PC-9 (cell line): ENCODE measurements around the gene LCN9. TPM values are rescaled to one million over a fixed set of nuclear protein-coding genes. Genes with fewer than 3 reads are reported as not detected.

Source experiments
- BruUV-seq: library from RNA; stranded (reverse); fragments of 400-500 nt; replicated peaks from 2 replicates; lab custom pipeline; 2021; lab: Mats Ljungman, UMichigan
- CTCF ChIA-PET: fragments of 300-600 bp; sonication (Branson Sonifier 250); formaldehyde crosslinking; loops from one replicate; lab custom pipeline; 2022; ENCODE audit warnings: antibody characterized with exemption; lab: Charles Lee
- POLR2A ChIA-PET: fragments of 300-600 bp; sonication (Branson Sonifier 250); formaldehyde crosslinking; loops from one replicate; lab custom pipeline; 2022; ENCODE audit warnings: antibody characterized with exemption; ENCODE audit not compliant: unreplicated experiment; lab: Charles Lee
- DNase-seq, 2 experiments: peaks; one replicate each; pipeline versions ENCODE4 v3.0.0 to v3.0.0-alpha.2; 2015 to 2022; ENCODE audit warnings: mixed read lengths in 1 of 2
- H2AFZ ChIP-seq: fragments of 200-600 bp; sonication (generic); 2 replicates; pipeline ENCODE4 v1.8.1; 2017; ENCODE audit warnings: antibody characterized with exemption
- H3F3A ChIP-seq: fragments of 200-600 bp; sonication (generic); 2 replicates; pipeline ENCODE4 v1.8.1; 2017; ENCODE audit warnings: antibody characterized with exemption, mild to moderate bottlenecking, low read depth; ENCODE audit not compliant: insufficient read depth
- H3K27ac ChIP-seq: fragments of 200-600 bp; sonication (generic); 2 replicates; pipeline ENCODE4 v1.6.1; 2016; ENCODE audit warnings: mixed run types
- H3K27me3 ChIP-seq: fragments of 200-600 bp; sonication (generic); 2 replicates; pipeline ENCODE4 v1.6.1; 2016; ENCODE audit warnings: low read depth, mixed run types; ENCODE audit not compliant: insufficient read depth
- H3K36me3 ChIP-seq: fragments of 200-600 bp; sonication (generic); 2 replicates; pipeline ENCODE4 v1.6.1; 2016; ENCODE audit warnings: low read depth, mixed run types
- H3K4me1 ChIP-seq: fragments of 200-600 bp; sonication (generic); replicated peaks from 2 replicates; pipeline ENCODE4 v1.6.1; 2016; ENCODE audit warnings: mixed run types; ENCODE audit not compliant: insufficient read depth
- H3K4me2 ChIP-seq: fragments of 200-600 bp; sonication (generic); 2 replicates; pipeline ENCODE4 v1.6.1; 2017; ENCODE audit warnings: mixed run types
- H3K4me3 ChIP-seq: fragments of 200-600 bp; sonication (generic); 2 replicates; pipeline ENCODE4 v1.6.1; 2016; ENCODE audit warnings: mixed run types
- H3K79me2 ChIP-seq: fragments of 200-600 bp; sonication (generic); 2 replicates; pipeline ENCODE4 v1.6.1; 2017; ENCODE audit warnings: low read depth, mixed run types
- H3K9me2 ChIP-seq: fragments of 200-600 bp; sonication (generic); 2 replicates; pipeline ENCODE4 v1.8.1; 2017; ENCODE audit warnings: mild to moderate bottlenecking; ENCODE audit not compliant: insufficient read depth
- H3K9me3 ChIP-seq: fragments of 200-600 bp; sonication (generic); 2 replicates; pipeline ENCODE4 v1.8.1; 2016; ENCODE audit warnings: low read depth; ENCODE audit not compliant: insufficient read depth
- H4K20me1 ChIP-seq: fragments of 200-600 bp; sonication (generic); 2 replicates; pipeline ENCODE4 v1.8.1; 2017; ENCODE audit not compliant: insufficient read depth
- CTCF ChIP-seq: fragments of 200-600 bp; sonication (generic); conservative IDR thresholded peaks from 2 replicates; pipeline ENCODE4 v1.6.1; 2017; ENCODE audit warnings: mixed run types, antibody characterized with exemption, mild to moderate bottlenecking, moderate library complexity
- EZH2 ChIP-seq: fragments of 200-600 bp; sonication (generic); IDR thresholded peaks from 2 replicates; pipeline ENCODE4 v1.8.0; 2017; ENCODE audit warnings: antibody characterized with exemption, low read depth
- intact Hi-C: fragments of 100-400 bp; cut with micrococcal nuclease; formaldehyde crosslinking; loops from one replicate; pipeline ENCODE4 v1.10.0; 2022; ENCODE audit not compliant: unreplicated experiment
- total RNA-seq: library from RNA; stranded (reverse); gene quantifications from 2 replicates; pipeline ENCODE4 v1.2.3, GENCODE V29; 2021

The LCN9 gene
- total RNA-seq, 1 experiment from 2014 or later, result not detected

- Histone ChIP-seq H3K4me1 (no peaks in the 10 kb centered on the region), H3K79me2 (no peaks in the 10 kb centered on the region), H3K4me2 (no peak overlapping the region), H3K36me3 (no peaks in the 10 kb centered on the region), H3K9me3 (no peaks in the 10 kb centered on the region), H3K27me3 (peaks cover 91% of the 10 kb centered on the region), H2AFZ (no peak overlapping the region), H3K9me2 (no peaks in the 10 kb centered on the region), H3K4me3 (no peak overlapping the region), H3F3A (no peaks in the 10 kb centered on the region), H4K20me1 (no peaks in the 10 kb centered on the region), H3K27ac (no peak overlapping the region)
- no TSS peak for BruUV-seq
- DNase-seq, result no peak
- POLR2A ChIA-PET, result no interaction called here
- CTCF ChIA-PET, result no interaction called here
- intact Hi-C loops, result no loop called here
- TF ChIP-seq EZH2, result no peak
- TF ChIP-seq CTCF, result no peak
Measured at GRCh38 chr9:135715056-135715595, 52.0 kb downstream of the LCN9 start.

- H3K27me3 ChIP-seq, result peaks cover 91% of the 10 kb centered on the region
- H3K4me3 ChIP-seq, result no peak overlapping the region
- no peaks in the 10 kb centered on the region for H3K9me3 ChIP-seq
- ChIA-PET POLR2A (interaction anchor here (0.6 kb wide), 1 partner anchor 768 kb away, joined by 3 read pairs; no protein-coding TSS in a partner anchor), CTCF (no interaction called here)
- no peak overlapping the region for H3K27ac ChIP-seq
- H3K36me3 ChIP-seq, result no peaks in the 10 kb centered on the region
- H3K79me2 ChIP-seq, result no peaks in the 10 kb centered on the region
- BruUV-seq, result no TSS peak
- intact Hi-C loops, result no loop called here
- H2AFZ ChIP-seq, result no peak overlapping the region
- H3K4me2 ChIP-seq, result no peak overlapping the region
- no peaks in the 10 kb centered on the region for H4K20me1 ChIP-seq
- H3K9me2 ChIP-seq, result no peaks in the 10 kb centered on the region
- no peaks in the 10 kb centered on the region for H3K4me1 ChIP-seq
- TF ChIP-seq CTCF (no peak), EZH2 (no peak)
- no peaks in the 10 kb centered on the region for H3F3A ChIP-seq
- DNase-seq, result no peak
Measured at GRCh38 chr9:135716045-135716444, 52.9 kb downstream of the LCN9 start.

Other genes with a start within 250 kb of the LCN9 start
- 41.2 and 46.9 TPM in 2 replicates for gene PPP1R26, start 183.5 kb upstream of the LCN9 start, total RNA-seq
- gene MRPS2, start 162.6 kb upstream of the LCN9 start, total RNA-seq, result 84.4 and 93.4 TPM in 2 replicates
- not detected in 2 replicates for gene LCN1, start 141.9 kb upstream of the LCN9 start, total RNA-seq
- gene OBP2A, start 117.2 kb upstream of the LCN9 start, total RNA-seq, result not detected in 2 replicates
- not detected in 2 replicates for gene PAEP, start 101.6 kb upstream of the LCN9 start, total RNA-seq
- gene GLT6D1, start 23.8 kb upstream of the LCN9 start, total RNA-seq, result not detected in 2 replicates
- gene SOHLH1, start 36.2 kb downstream of the LCN9 start, total RNA-seq, result not detected in 2 replicates
- gene KCNT1, start 38.9 kb downstream of the LCN9 start, total RNA-seq, result not detected in 2 replicates
- 16.7 and 17.3 TPM in 2 replicates for gene CAMSAP1, start 244.2 kb downstream of the LCN9 start, total RNA-seq